ENCODE data around the gene FXYD5.
"Not testable (repeated sequence)": the region's sequence is repeated elsewhere in the genome, so short reads cannot be mapped to it uniquely, and the experiment has no call there.

FXYD5 gene

GRCh38 chr19:35119578-35120155 is 34.9 kb upstream of the FXYD5 start:
- in situ Hi-C loops (cut with MboI; ENCODE audit: low sequenced_read_pairs), result no loop called here

- in situ Hi-C loops (cut with MboI; ENCODE audit: low sequenced_read_pairs), result no loop called here
Observed at GRCh38 chr19:35120492-35120891, 34.0 kb upstream of the FXYD5 start.

- in situ Hi-C loops (cut with MboI; ENCODE audit: low sequenced_read_pairs), result no loop called here
Observed at GRCh38 chr19:35120898-35121297, 33.6 kb upstream of the FXYD5 start.

GRCh38 chr19:35122687-35123551 is 31.6 kb upstream of the FXYD5 start:
- in situ Hi-C loops (cut with MboI; ENCODE audit: low sequenced_read_pairs), result no loop called here

GRCh38 chr19:35123573-35123972 is 31.0 kb upstream of the FXYD5 start:
- in situ Hi-C loops (cut with MboI; ENCODE audit: low sequenced_read_pairs), result no loop called here

- in situ Hi-C loops (cut with MboI; ENCODE audit: low sequenced_read_pairs), result no loop called here
Observed at GRCh38 chr19:35124098-35125060, 30.2 kb upstream of the FXYD5 start.

- in situ Hi-C loops (cut with MboI; ENCODE audit: low sequenced_read_pairs), result no loop called here
Observed at GRCh38 chr19:35125270-35125717, 29.2 kb upstream of the FXYD5 start.

GRCh38 chr19:35125749-35126623 is 28.5 kb upstream of the FXYD5 start:
- in situ Hi-C loops (cut with MboI; ENCODE audit: low sequenced_read_pairs), result no loop called here

GRCh38 chr19:35126624-35126959 is 27.9 kb upstream of the FXYD5 start:
- in situ Hi-C loops (cut with MboI; ENCODE audit: low sequenced_read_pairs), result no loop called here

- in situ Hi-C loops (cut with MboI; ENCODE audit: low sequenced_read_pairs), result no loop called here
Observed at GRCh38 chr19:35127871-35128270, 26.7 kb upstream of the FXYD5 start.

- in situ Hi-C loops (cut with MboI; ENCODE audit: low sequenced_read_pairs), result no loop called here
Observed at GRCh38 chr19:35128398-35129057, 26.0 kb upstream of the FXYD5 start.

- in situ Hi-C loops (cut with MboI; ENCODE audit: low sequenced_read_pairs), result not testable (repeated sequence)
Observed at GRCh38 chr19:35129724-35130274, 24.7 kb upstream of the FXYD5 start.

GRCh38 chr19:35130761-35131720 is 23.5 kb upstream of the FXYD5 start:
- in situ Hi-C loops (cut with MboI; ENCODE audit: low sequenced_read_pairs), result no loop called here

GRCh38 chr19:35132254-35132653 is 22.3 kb upstream of the FXYD5 start:
- in situ Hi-C loops (cut with MboI; ENCODE audit: low sequenced_read_pairs), result no loop called here

GRCh38 chr19:35133826-35134225 is 20.7 kb upstream of the FXYD5 start:
- in situ Hi-C loops (cut with MboI; ENCODE audit: low sequenced_read_pairs), result no loop called here

GRCh38 chr19:35134601-35135242 is 19.8 kb upstream of the FXYD5 start, which contains the start of gene LGI4:
LGI4 (minus strand) TSS chr19:35135059; CDS start chr19:35134680, 379 bp downstream.
- in situ Hi-C loops (cut with MboI; ENCODE audit: low sequenced_read_pairs), result no loop called here

GRCh38 chr19:35135389-35135909 is 19.1 kb upstream of the FXYD5 start:
- in situ Hi-C loops (cut with MboI; ENCODE audit: low sequenced_read_pairs), result no loop called here

GRCh38 chr19:35136231-35136630 is 18.3 kb upstream of the FXYD5 start:
- in situ Hi-C loops (cut with MboI; ENCODE audit: low sequenced_read_pairs), result no loop called here

Measured in HL-60/S4 treated with phorbol 12-myristate 13-acetate at 8.2 ng/mL for 4 days and 3 days (cell line).